Measurements from ENCODE around the gene PRKAG3.

The PRKAG3 gene

GRCh38 chr2:218799990-218800389 is 31.6 kb downstream of the PRKAG3 start:
- TF ChIP-seq CTCF (IDR thresholded peaks at IDR 0.05; ENCODE audit: unreplicated experiment in 3 of 3) = no peak
- H3K27me3 Mint-ChIP-seq (ENCODE audit: low read depth) = no peaks in the 10 kb centered on the region
- H3K27ac Mint-ChIP-seq = no peak overlapping the region
- H3K4me3 Mint-ChIP-seq = no peak overlapping the region
- no peaks in the 10 kb centered on the region for H3K9me3 Mint-ChIP-seq
- peaks cover 4% of the 10 kb centered on the region for H3K36me3 Mint-ChIP-seq (ENCODE audit: low read depth)
- peaks cover 13% of the 10 kb centered on the region for H3K4me1 Mint-ChIP-seq

- no peak for TF ChIP-seq CTCF (IDR thresholded peaks at IDR 0.05; ENCODE audit: unreplicated experiment in 3 of 3)
- Mint-ChIP-seq H3K4me3 (no peak overlapping the region), H3K27ac (no peak overlapping the region), H3K36me3 (ENCODE audit: low read depth) (no peaks in the 10 kb centered on the region), H3K9me3 (no peaks in the 10 kb centered on the region), H3K27me3 (ENCODE audit: low read depth) (no peaks in the 10 kb centered on the region), H3K4me1 (peaks cover 13% of the 10 kb centered on the region)
These were observed 32.7 kb downstream of the PRKAG3 start for GRCh38 chr2:218798767-218799504.

GRCh38 chr2:218796691-218797090 is 34.9 kb downstream of the PRKAG3 start:
- Mint-ChIP-seq H3K4me3 (no peak overlapping the region), H3K36me3 (ENCODE audit: low read depth) (no peaks in the 10 kb centered on the region), H3K9me3 (no peaks in the 10 kb centered on the region), H3K27ac (no peak overlapping the region), H3K27me3 (ENCODE audit: low read depth) (no peaks in the 10 kb centered on the region), H3K4me1 (peaks cover 8% of the 10 kb centered on the region)
- no peak for TF ChIP-seq CTCF (IDR thresholded peaks at IDR 0.05; ENCODE audit: unreplicated experiment in 3 of 3)

GRCh38 chr2:218792433-218792832 is 39.2 kb downstream of the PRKAG3 start:
- Mint-ChIP-seq H3K27ac (no peak overlapping the region), H3K36me3 (ENCODE audit: low read depth) (peaks cover 7% of the 10 kb centered on the region), H3K9me3 (no peaks in the 10 kb centered on the region), H3K27me3 (ENCODE audit: low read depth) (no peaks in the 10 kb centered on the region), H3K4me3 (no peak overlapping the region), H3K4me1 (no peaks in the 10 kb centered on the region)
- no peak for TF ChIP-seq CTCF (IDR thresholded peaks at IDR 0.05; ENCODE audit: unreplicated experiment in 3 of 3)

DNA sequence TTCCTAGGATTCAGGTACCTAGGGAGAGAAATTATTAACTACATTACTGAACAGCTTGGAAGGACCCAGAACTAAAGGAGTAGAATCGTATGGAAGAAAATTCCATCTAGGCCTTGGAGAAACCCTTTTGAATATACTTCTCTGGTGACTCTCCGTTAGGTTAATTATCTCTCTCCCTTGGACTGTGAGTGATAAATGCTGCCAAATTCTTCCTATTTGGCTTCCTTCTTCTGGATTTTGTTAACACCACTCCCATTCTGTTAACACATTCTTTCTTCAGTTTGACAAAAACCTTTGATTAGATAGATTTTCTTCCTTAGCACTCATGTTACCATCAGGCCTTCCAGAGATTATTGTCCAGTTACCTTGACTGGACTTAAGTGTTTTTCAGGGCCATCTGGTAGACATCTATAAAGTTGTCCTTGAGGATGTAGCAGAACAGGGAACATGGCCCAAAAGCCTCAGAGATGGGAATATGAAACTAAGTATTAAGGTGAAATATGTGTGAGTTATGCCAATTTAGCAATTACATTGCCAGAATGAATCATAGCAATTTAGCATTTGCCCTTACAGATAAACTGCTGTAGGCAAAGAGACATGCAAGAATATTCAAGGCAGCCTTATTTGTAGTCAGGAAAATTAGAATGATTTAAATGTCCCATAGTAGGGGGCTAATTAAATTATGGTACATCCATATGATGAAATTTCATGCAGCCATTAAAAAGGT is 42.9 kb downstream of the PRKAG3 start:
- Mint-ChIP-seq H3K36me3 (ENCODE audit: low read depth) (peaks cover 7% of the 10 kb centered on the region), H3K4me3 (no peak overlapping the region), H3K4me1 (peaks cover 7% of the 10 kb centered on the region), H3K27me3 (ENCODE audit: low read depth) (no peaks in the 10 kb centered on the region), H3K27ac (no peak overlapping the region), H3K9me3 (no peaks in the 10 kb centered on the region)
- no peak for TF ChIP-seq CTCF (IDR thresholded peaks at IDR 0.05; ENCODE audit: unreplicated experiment in 3 of 3)

All from nephron (organoid).